CD4-positive, alpha-beta T cell treated with Interleukin-15 for 1 hour (primary cell): ENCODE data around the gene SCYGR5.
"Not testable (repeated sequence)": the region's sequence is repeated elsewhere in the genome, so short reads cannot be mapped to it uniquely, and the experiment has no call there.

Source experiments
- DNase-seq: peaks from one replicate; pipeline ENCODE4 v3.0.0-alpha.2; 2020

Gene SCYGR5

GRCh38 chr2:227666631-227667170 is at the start of gene SCYGR5:
SCYGR5 (plus strand) TSS chr2:227666804; CDS start chr2:227666804, 0 bp downstream.
- not testable (repeated sequence) for DNase-seq

GRCh38 chr2:227617316-227618230 is 49.0 kb upstream of the SCYGR5 start, which contains the start of gene SCYGR4:
SCYGR4 (plus strand) TSS chr2:227617498; CDS start chr2:227617498, 0 bp downstream.
- no peak for DNase-seq

- no peak for DNase-seq
These were observed 43.4 kb upstream of the SCYGR5 start for GRCh38 chr2:227623226-227623625.

- DNase-seq, result no peak
These were observed 41.2 kb upstream of the SCYGR5 start for GRCh38 chr2:227625420-227625819.

GRCh38 chr2:227626580-227627151 is 39.9 kb upstream of the SCYGR5 start:
- no peak for DNase-seq

- no peak for DNase-seq
These were observed 38.8 kb upstream of the SCYGR5 start for GRCh38 chr2:227627769-227628168.

GRCh38 chr2:227629435-227629834 is 37.2 kb upstream of the SCYGR5 start:
- no peak for DNase-seq

GRCh38 chr2:227630322-227630721 is 36.3 kb upstream of the SCYGR5 start:
- DNase-seq, result no peak

- no peak for DNase-seq
These were observed 33.8 kb upstream of the SCYGR5 start for GRCh38 chr2:227632827-227633226.

GRCh38 chr2:227634201-227634600 is 32.4 kb upstream of the SCYGR5 start:
- DNase-seq, result no peak

GRCh38 chr2:227642656-227643055 is 23.9 kb upstream of the SCYGR5 start:
- no peak for DNase-seq

- no peak for DNase-seq
These were observed 22.5 kb upstream of the SCYGR5 start for GRCh38 chr2:227643990-227644551.

- no peak for DNase-seq
These were observed 13.2 kb upstream of the SCYGR5 start for GRCh38 chr2:227653419-227653818.

GRCh38 chr2:227654426-227654825 is 12.2 kb upstream of the SCYGR5 start:
- no peak for DNase-seq

- DNase-seq, result no peak
These were observed 11.2 kb upstream of the SCYGR5 start for GRCh38 chr2:227655454-227655853.

GRCh38 chr2:227657199-227657845 is 9.3 kb upstream of the SCYGR5 start:
- no peak for DNase-seq

- no peak for DNase-seq
These were observed 5.5 kb upstream of the SCYGR5 start for GRCh38 chr2:227661025-227661649.

- no peak for DNase-seq
These were observed 4.8 kb upstream of the SCYGR5 start for GRCh38 chr2:227661827-227662226.

- DNase-seq, result no peak
These were observed 1.2 kb upstream of the SCYGR5 start for GRCh38 chr2:227665189-227665940.

GRCh38 chr2:227671170-227671905 is 4.7 kb downstream of the SCYGR5 start:
- no peak for DNase-seq

- DNase-seq, result not testable (repeated sequence)
These were observed 7.0 kb downstream of the SCYGR5 start for GRCh38 chr2:227673620-227674019.
